DLD1 (cell line): ENCODE measurements around the gene ACADM.
"Not testable (repeated sequence)": the region's sequence is repeated elsewhere in the genome, so short reads cannot be mapped to it uniquely, and the experiment has no call there.

Experiments used
- in situ Hi-C: cut with HindIII; loops from 2 replicates; pipeline ENCODE4 v1.10.0; 2017; ENCODE audit warnings: low sequenced_read_pairs

Gene ACADM

GRCh38 chr1:75724472-75725022 lies at the start of gene ACADM:
Gene ACADM (plus strand): TSS chr1:75724709. CDS start chr1:75724788, 79 bp downstream.
- in situ Hi-C loops = no loop called here

DNA sequence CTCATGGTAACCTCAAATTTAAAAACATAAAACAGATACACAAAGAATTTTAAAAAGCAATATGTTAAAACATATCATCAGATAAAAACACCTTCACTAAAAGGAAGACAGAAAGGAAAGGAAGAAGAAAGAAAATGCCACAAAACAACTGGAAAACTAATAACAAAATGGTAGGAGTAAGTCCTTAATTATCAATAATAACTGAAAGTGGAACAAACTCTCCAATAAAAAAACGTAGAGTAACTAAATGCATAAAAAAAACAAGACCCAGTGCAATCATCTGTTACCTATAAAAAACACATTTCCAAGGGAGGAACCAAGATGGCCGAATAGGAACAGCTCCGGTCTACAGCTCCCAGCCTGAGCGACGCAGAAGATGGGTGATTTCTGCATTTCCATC lies 47.1 kb upstream of the ACADM start:
- in situ Hi-C loops = no loop called here

DNA sequence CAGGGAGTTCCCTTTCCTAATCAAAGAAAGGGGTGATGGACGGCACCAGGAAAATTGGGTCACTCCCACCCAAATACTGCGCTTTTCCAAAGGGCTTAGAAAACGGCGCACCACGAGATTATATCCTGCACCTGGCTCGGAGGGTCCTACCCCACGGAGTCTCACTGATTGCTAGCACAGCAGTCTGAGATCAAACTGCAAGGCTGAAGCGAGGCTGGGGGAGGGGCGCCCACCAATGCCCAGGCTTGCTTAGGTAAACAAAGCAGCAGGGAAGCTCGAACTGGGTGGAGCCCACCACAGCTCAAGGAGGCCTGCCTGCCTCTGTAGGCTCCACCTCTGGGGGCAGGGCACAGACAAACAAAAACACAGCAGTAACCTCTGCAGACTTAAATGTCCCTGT lies 46.5 kb upstream of the ACADM start:
- in situ Hi-C loops = not testable (repeated sequence)

GRCh38 chr1:75690547-75690946 lies 34.0 kb upstream of the ACADM start:
- in situ Hi-C loops = no loop called here

DNA sequence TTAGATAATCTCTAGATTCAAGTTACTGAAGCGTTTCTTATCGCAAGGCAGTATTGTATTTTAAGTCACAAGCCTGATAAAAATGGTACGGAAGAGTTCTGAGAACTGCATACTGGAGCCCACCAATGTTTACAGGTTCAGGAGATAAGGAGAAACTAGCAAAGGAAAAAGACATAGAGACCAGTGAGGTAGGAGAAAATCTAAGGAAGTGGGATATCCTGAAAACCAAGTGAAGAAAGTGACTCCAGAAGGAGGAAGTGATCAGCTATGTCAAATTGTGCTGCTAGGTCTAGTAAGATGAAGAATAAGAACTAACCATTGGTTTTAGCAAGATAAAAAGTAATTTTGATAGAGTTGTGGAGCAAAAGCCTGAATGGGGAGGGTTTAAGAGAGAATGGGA lies 31.0 kb upstream of the ACADM start:
- in situ Hi-C loops = no loop called here

- in situ Hi-C loops = no loop called here
Observed at GRCh38 chr1:75696000-75696399, 28.5 kb upstream of the ACADM start.

GRCh38 chr1:75707191-75707590 lies 17.3 kb upstream of the ACADM start:
- in situ Hi-C loops = no loop called here

- in situ Hi-C loops = no loop called here
Observed at GRCh38 chr1:75708910-75709309, 15.6 kb upstream of the ACADM start.

DNA sequence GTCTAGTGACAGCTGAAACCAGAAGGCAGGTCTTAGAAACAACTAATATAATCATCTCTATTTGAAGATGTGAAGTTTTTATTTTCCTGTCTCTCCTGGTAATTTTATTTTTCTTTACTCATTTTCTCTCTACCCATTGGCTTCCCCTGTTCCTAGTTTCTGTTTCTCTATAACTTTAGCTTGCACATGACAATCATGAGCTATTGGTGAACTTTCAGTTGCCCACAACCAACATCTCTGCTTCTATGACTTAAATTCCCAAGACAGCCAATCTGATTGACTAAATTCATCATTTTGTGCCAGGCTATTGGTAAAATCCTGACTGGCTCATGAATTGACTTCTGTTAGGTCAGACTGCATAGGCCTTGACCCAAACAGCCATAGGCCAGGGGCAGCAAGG lies 13.7 kb upstream of the ACADM start:
- in situ Hi-C loops = no loop called here

DNA sequence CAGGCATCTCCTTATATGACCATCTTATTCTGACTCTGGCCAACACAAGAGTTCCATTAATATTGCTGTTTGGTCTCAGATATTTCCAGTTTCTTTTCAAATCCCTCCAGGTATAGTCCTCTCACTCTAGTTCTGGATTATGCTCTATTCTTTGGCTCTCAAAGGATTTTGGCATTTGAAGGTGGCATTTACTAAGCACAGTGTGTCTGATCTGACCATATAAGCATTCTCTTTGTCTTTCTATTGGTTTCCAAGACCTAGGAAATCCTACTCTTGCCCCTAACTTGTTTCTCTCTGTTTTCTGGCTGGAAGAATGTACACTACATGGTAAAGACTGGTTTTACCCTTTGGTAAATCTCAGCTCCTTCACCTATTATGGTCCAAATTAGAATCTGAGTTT lies 12.7 kb upstream of the ACADM start:
- in situ Hi-C loops = no loop called here

DNA sequence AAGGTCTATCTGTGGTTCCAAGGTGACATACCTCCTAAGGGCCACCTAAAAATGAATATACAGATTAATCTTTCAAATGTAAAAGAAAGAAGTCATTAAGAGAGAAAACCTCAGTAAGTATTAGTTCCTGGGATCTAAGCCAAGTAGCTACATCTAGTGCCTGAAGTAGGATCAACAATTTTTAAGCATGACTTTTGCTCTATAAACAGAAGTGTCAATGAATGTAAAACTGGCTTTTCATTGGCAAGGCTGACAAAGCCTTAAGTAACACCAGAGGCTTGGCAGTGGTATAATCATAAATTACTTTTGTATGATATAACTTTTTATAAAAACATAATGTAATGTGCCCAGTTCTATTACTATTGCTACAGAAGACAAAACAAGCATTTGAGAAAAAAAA lies 12.2 kb upstream of the ACADM start:
- in situ Hi-C loops = no loop called here

- in situ Hi-C loops = no loop called here
Observed at GRCh38 chr1:75719810-75720209, 4.7 kb upstream of the ACADM start.

DNA sequence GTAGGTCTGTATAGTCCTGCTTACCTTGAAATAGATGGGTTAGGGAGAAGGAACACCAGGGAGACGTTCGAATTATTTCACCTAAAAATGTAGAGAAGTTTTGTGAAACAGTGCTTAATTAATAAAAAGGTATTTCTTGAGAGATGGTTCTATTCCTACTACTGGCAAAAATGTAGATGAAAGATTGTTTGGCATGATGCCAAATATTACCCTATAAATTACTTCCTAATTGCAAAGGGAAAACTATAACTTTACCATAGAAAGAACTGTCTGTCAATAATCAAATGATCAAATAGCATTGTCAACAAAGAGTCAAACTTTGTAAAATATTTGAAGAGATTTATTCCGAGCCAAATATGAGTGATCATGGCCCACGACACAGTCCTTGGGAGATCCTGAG lies 4.2 kb upstream of the ACADM start:
- in situ Hi-C loops = no loop called here

DNA sequence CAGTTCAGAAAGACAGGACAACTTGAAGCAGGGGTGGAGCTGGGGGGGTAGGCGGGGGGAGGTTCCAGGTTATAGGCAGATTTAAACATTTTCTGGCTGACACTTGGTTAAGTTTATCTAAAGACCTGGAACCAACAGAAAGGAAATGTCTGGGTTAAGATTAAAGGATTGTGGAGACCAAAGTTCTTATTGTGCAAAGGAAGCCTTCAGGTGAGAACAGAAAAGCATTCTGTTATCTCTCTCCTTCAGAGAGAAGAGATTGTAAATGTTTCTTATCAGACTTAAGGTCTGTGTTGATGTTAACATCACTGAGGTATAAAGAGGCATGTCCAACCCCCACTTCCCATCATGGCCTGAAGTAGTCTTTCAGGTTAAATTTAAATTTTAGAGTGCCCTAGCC lies 3.7 kb upstream of the ACADM start:
- in situ Hi-C loops = no loop called here

GRCh38 chr1:75722246-75722645 lies 2.3 kb upstream of the ACADM start:
- in situ Hi-C loops = not testable (repeated sequence)

DNA sequence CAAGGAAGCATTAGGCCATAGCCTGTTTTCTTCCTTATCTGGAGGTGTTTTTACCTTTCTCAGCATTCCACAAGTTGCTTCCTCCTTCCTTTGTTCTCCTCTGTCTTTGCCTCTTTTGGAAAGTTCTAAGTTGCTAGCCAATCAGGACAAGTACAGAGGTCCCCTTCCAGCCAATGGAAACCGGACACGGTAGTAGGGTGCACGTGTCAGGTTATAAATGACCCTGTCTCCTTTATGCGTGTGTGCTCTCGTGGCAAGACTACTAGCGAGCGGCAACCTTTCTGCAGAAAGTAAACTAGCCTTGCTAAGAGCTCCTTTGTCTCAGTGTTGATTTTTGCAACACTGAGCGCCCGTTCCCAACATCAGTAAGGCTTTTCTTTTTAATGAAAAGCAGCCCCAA lies 1.5 kb upstream of the ACADM start:
- in situ Hi-C loops = no loop called here

GRCh38 chr1:75723989-75724471 lies 479 bp upstream of the ACADM start:
- in situ Hi-C loops = no loop called here

DNA sequence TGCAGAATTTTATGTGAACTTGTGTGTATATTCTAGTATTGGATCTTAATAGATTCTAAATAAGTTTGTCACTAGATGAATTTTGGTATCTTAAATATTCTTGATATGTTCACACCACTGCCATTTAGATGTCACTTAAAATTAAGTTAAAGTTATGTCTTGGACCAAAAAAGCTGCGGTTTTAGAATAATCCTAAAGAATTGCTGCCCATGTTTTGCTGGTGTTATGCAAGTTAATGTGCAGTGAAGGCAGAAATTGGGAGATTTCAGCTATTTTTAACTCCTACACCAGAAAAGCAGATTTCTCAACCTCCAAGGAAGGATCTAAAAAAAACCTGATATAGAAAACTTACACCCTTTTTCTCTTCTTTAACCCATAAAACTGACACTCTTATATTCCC lies 757 bp downstream of the ACADM start:
- in situ Hi-C loops = no loop called here

DNA sequence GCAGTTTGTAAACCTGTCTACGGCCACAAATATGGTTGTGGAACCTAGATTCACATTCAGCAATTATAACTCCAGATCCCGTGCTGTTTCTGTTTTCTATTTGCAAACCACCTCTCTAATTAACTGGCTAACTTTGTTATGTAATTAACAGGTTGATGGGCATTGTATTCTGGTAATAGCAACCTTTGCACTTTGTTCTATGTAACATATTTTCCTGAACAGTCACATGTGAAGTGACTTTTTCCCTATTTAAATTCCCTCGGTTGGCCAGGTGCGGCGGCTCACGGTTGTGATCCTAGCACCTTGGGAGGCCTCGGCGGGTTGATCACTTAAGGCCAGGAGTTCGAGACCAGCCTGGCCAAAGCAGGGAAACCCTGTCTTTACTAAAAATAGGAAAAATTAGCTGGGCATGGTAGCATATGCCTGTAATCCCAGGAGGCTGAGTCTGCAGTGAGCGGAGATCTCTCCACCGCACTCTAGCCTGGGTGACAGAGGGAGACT lies 1.4 kb downstream of the ACADM start:
- in situ Hi-C loops = no loop called here

GRCh38 chr1:75727571-75727970 lies 3.1 kb downstream of the ACADM start:
- in situ Hi-C loops = no loop called here

GRCh38 chr1:75730432-75730831 lies 5.9 kb downstream of the ACADM start:
- in situ Hi-C loops = no loop called here

- in situ Hi-C loops = no loop called here
Observed at GRCh38 chr1:75731881-75732280, 7.4 kb downstream of the ACADM start.

DNA sequence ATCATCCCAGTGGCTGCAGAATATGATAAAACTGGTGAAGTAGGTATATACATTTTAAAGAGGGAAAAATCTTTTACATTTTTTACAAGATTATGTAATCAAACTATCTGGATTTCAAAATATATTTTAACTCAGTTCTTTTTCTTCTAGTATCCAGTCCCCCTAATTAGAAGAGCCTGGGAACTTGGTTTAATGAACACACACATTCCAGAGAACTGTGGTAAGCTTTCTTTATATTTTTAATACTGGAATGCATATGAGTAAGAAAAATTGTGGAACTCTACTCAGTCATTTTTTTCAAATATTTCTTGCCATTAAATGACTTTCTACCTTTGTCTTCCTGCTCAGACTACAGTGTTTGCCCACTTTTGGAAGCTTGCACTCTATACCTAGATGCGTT lies 8.2 kb downstream of the ACADM start:
- in situ Hi-C loops = no loop called here
